PC-9 (cell line): ENCODE measurements around the gene NSUN7. TPM values are rescaled to one million over a fixed set of nuclear protein-coding genes. Genes with fewer than 3 reads are reported as not detected.
"Not testable (repeated sequence)": the region's sequence is repeated elsewhere in the genome, so short reads cannot be mapped to it uniquely, and the experiment has no call there.

ENCODE experiments used
- BruUV-seq: library from RNA; stranded (reverse); fragments of 400-500 nt; replicated peaks from 2 replicates; lab custom pipeline; 2021; lab: Mats Ljungman, UMichigan
- CTCF ChIA-PET: fragments of 300-600 bp; sonication (Branson Sonifier 250); formaldehyde crosslinking; loops from one replicate; lab custom pipeline; 2022; ENCODE audit warnings: antibody characterized with exemption; lab: Charles Lee
- POLR2A ChIA-PET: fragments of 300-600 bp; sonication (Branson Sonifier 250); formaldehyde crosslinking; loops from one replicate; lab custom pipeline; 2022; ENCODE audit warnings: antibody characterized with exemption; ENCODE audit not compliant: unreplicated experiment; lab: Charles Lee
- DNase-seq, 2 experiments: peaks; one replicate each; pipeline versions ENCODE4 v3.0.0 to v3.0.0-alpha.2; 2015 to 2022; ENCODE audit warnings: mixed read lengths in 1 of 2
- H2AFZ ChIP-seq: fragments of 200-600 bp; sonication (generic); 2 replicates; pipeline ENCODE4 v1.8.1; 2017; ENCODE audit warnings: antibody characterized with exemption
- H3F3A ChIP-seq: fragments of 200-600 bp; sonication (generic); 2 replicates; pipeline ENCODE4 v1.8.1; 2017; ENCODE audit warnings: antibody characterized with exemption, mild to moderate bottlenecking, low read depth; ENCODE audit not compliant: insufficient read depth
- H3K27ac ChIP-seq: fragments of 200-600 bp; sonication (generic); 2 replicates; pipeline ENCODE4 v1.6.1; 2016; ENCODE audit warnings: mixed run types
- H3K27me3 ChIP-seq: fragments of 200-600 bp; sonication (generic); 2 replicates; pipeline ENCODE4 v1.6.1; 2016; ENCODE audit warnings: low read depth, mixed run types; ENCODE audit not compliant: insufficient read depth
- H3K36me3 ChIP-seq: fragments of 200-600 bp; sonication (generic); 2 replicates; pipeline ENCODE4 v1.6.1; 2016; ENCODE audit warnings: low read depth, mixed run types
- H3K4me1 ChIP-seq: fragments of 200-600 bp; sonication (generic); replicated peaks from 2 replicates; pipeline ENCODE4 v1.6.1; 2016; ENCODE audit warnings: mixed run types; ENCODE audit not compliant: insufficient read depth
- H3K4me2 ChIP-seq: fragments of 200-600 bp; sonication (generic); 2 replicates; pipeline ENCODE4 v1.6.1; 2017; ENCODE audit warnings: mixed run types
- H3K4me3 ChIP-seq: fragments of 200-600 bp; sonication (generic); 2 replicates; pipeline ENCODE4 v1.6.1; 2016; ENCODE audit warnings: mixed run types
- H3K79me2 ChIP-seq: fragments of 200-600 bp; sonication (generic); 2 replicates; pipeline ENCODE4 v1.6.1; 2017; ENCODE audit warnings: low read depth, mixed run types
- H3K9me2 ChIP-seq: fragments of 200-600 bp; sonication (generic); 2 replicates; pipeline ENCODE4 v1.8.1; 2017; ENCODE audit warnings: mild to moderate bottlenecking; ENCODE audit not compliant: insufficient read depth
- H3K9me3 ChIP-seq: fragments of 200-600 bp; sonication (generic); 2 replicates; pipeline ENCODE4 v1.8.1; 2016; ENCODE audit warnings: low read depth; ENCODE audit not compliant: insufficient read depth
- H4K20me1 ChIP-seq: fragments of 200-600 bp; sonication (generic); 2 replicates; pipeline ENCODE4 v1.8.1; 2017; ENCODE audit not compliant: insufficient read depth
- CTCF ChIP-seq: fragments of 200-600 bp; sonication (generic); conservative IDR thresholded peaks from 2 replicates; pipeline ENCODE4 v1.6.1; 2017; ENCODE audit warnings: mixed run types, antibody characterized with exemption, mild to moderate bottlenecking, moderate library complexity
- EZH2 ChIP-seq: fragments of 200-600 bp; sonication (generic); IDR thresholded peaks from 2 replicates; pipeline ENCODE4 v1.8.0; 2017; ENCODE audit warnings: antibody characterized with exemption, low read depth
- intact Hi-C: fragments of 100-400 bp; cut with micrococcal nuclease; formaldehyde crosslinking; loops from one replicate; pipeline ENCODE4 v1.10.0; 2022; ENCODE audit not compliant: unreplicated experiment
- total RNA-seq: library from RNA; stranded (reverse); gene quantifications from 2 replicates; pipeline ENCODE4 v1.2.3, GENCODE V29; 2021

The NSUN7 gene
- total RNA-seq, 1 experiment from 2014 or later = 16.8 TPM

GRCh38 chr4:40702800-40703151, 47.0 kb upstream of the NSUN7 start:
- peak; percentile 51 to 65 for DNase-seq
- BruUV-seq = no TSS peak
- POLR2A ChIA-PET = interaction anchor here (0.7 to 1.5 kb wide), 3 partner anchors 30 to 643 kb away, joined by 4 to 10 read pairs (median 6); no protein-coding TSS in a partner anchor

GRCh38 chr4:40704073-40704472, 45.7 kb upstream of the NSUN7 start:
- H3K4me1 ChIP-seq = peaks cover 53% of the 10 kb centered on the region
- no peak overlapping the region for H3K4me2 ChIP-seq
- no TSS peak for BruUV-seq
- ChIA-PET POLR2A (interaction anchor here (0.6 to 0.7 kb wide), 2 partner anchors 31 to 562 kb away, joined by 3 to 7 read pairs; no protein-coding TSS in a partner anchor), CTCF (interaction anchor here (1.5 kb wide), 1 partner anchor 15 kb away, joined by 4 read pairs; no protein-coding TSS in a partner anchor)
- H3K9me3 ChIP-seq = no peaks in the 10 kb centered on the region
- no peaks in the 10 kb centered on the region for H3K27me3 ChIP-seq
- no peaks in the 10 kb centered on the region for H3K36me3 ChIP-seq
- intact Hi-C loops = no loop called here
- H3F3A ChIP-seq = peaks cover 36% of the 10 kb centered on the region
- H3K79me2 ChIP-seq = no peaks in the 10 kb centered on the region
- H3K9me2 ChIP-seq = no peaks in the 10 kb centered on the region
- H2AFZ ChIP-seq = no peak overlapping the region
- no peak overlapping the region for H3K4me3 ChIP-seq
- TF ChIP-seq EZH2 (no peak), CTCF (no peak)
- H3K27ac ChIP-seq = peak overlapping the region; percentile 94
- DNase-seq = no peak
- H4K20me1 ChIP-seq = no peaks in the 10 kb centered on the region

More at GRCh38 chr4:40702800-40703151, 47.0 kb upstream of the NSUN7 start:
- peak overlapping the region; percentile 71 for H3K4me2 ChIP-seq
- no peaks in the 10 kb centered on the region for H4K20me1 ChIP-seq
- peak overlapping the region; percentile 94 for H3K27ac ChIP-seq
- intact Hi-C loops = loop anchor here (1.0 kb wide), 2 partner anchors 29 to 72 kb away; no protein-coding TSS in a partner anchor
- no peaks in the 10 kb centered on the region for H3K9me2 ChIP-seq
- no peaks in the 10 kb centered on the region for H3K79me2 ChIP-seq
- H3K4me3 ChIP-seq = peak overlapping the region; percentile 27; the same call in 1 of the 2 replicates
- TF ChIP-seq CTCF = no peak
- TF ChIP-seq EZH2 = no peak
- no peaks in the 10 kb centered on the region for H3K27me3 ChIP-seq
- H3F3A ChIP-seq = peaks cover 41% of the 10 kb centered on the region
- H2AFZ ChIP-seq = peak overlapping the region; percentile 61; the same call in 1 of the 2 replicates
- peaks cover 66% of the 10 kb centered on the region for H3K4me1 ChIP-seq
- no peaks in the 10 kb centered on the region for H3K9me3 ChIP-seq
- CTCF ChIA-PET = interaction anchor here (1.4 to 1.5 kb wide), 2 partner anchors 16 to 30 kb away, joined by 3 to 4 read pairs; no protein-coding TSS in a partner anchor
- H3K36me3 ChIP-seq = no peaks in the 10 kb centered on the region

GRCh38 chr4:40710484-40711254, 39.1 kb upstream of the NSUN7 start:
- Histone ChIP-seq H4K20me1 (no peaks in the 10 kb centered on the region), H3K27me3 (no peaks in the 10 kb centered on the region), H3K4me3 (no peak overlapping the region), H3K27ac (peak overlapping the region; percentile 64), H3K36me3 (no peaks in the 10 kb centered on the region), H3K9me3 (no peaks in the 10 kb centered on the region), H3K9me2 (no peaks in the 10 kb centered on the region), H2AFZ (peak overlapping the region; percentile 52; the same call in 1 of the 2 replicates), H3K4me2 (peak overlapping the region; percentile 48), H3K4me1 (peaks cover 21% of the 10 kb centered on the region), H3F3A (peaks cover 14% of the 10 kb centered on the region; the same call in 1 of the 2 replicates), H3K79me2 (no peaks in the 10 kb centered on the region)
- peak in 1 of 2 experiments; percentile 69 for DNase-seq
- intact Hi-C loops = no loop called here
- BruUV-seq = no TSS peak
- CTCF ChIA-PET = no interaction called here
- POLR2A ChIA-PET = no interaction called here
- TF ChIP-seq EZH2 (no peak), CTCF (no peak)

GRCh38 chr4:40713001-40713400, 36.8 kb upstream of the NSUN7 start:
- Histone ChIP-seq H3F3A (peaks cover 14% of the 10 kb centered on the region; the same call in 1 of the 2 replicates), H3K4me1 (peaks cover 30% of the 10 kb centered on the region)
- intact Hi-C loops, CTCF ChIA-PET, H3K9me2 ChIP-seq, H3K27me3 ChIP-seq, H3K36me3 ChIP-seq, H2AFZ ChIP-seq, H3K4me3 ChIP-seq, BruUV-seq, H3K9me3 ChIP-seq, H3K79me2 ChIP-seq, H3K27ac ChIP-seq, DNase-seq, H3K4me2 ChIP-seq, POLR2A ChIA-PET, H4K20me1 ChIP-seq: not testable (repeated sequence)
